K562 (cell line): ENCODE results near the gene RPS27. TPM values are rescaled to one million over a fixed set of nuclear protein-coding genes. Genes with fewer than 3 reads are reported as not detected.

ENCODE experiments used
- CSDE1 ChIP-seq, 2 experiments: fragments of 450-650 bp; IDR thresholded peaks; 2 replicates each; pipeline ENCODE4 v1.6.1; 2016; ENCODE audit warnings: mild to moderate bottlenecking in 1 of 2
- CXXC5 ChIP-seq: fragments of 250-450 bp; sonication (Bioruptor Pico); IDR thresholded peaks from 2 replicates; pipeline ENCODE4 v1.8.0; 2022; ENCODE audit warnings: inconsistent platforms, mild to moderate bottlenecking, moderate library complexity
- ELK1 ChIP-seq: sonication (generic); formaldehyde crosslinking; IDR thresholded peaks from 2 replicates; pipeline ENCODE4 v1.8.1; 2022; ENCODE audit warnings: missing genetic modification reagents
- FOS ChIP-seq: IDR thresholded peaks from 3 replicates; pipeline ENCODE4 v1.6.1; 2011; ENCODE audit not compliant: insufficient read length; ENCODE audit errors: extremely low read depth
- HCFC1 ChIP-seq: IDR thresholded peaks from 2 replicates; pipeline ENCODE4 v1.6.1; 2012; ENCODE audit warnings: low read depth, low read length, improper control_type of control experiment
- KDM2B ChIP-seq: fragments of 250-450 bp; sonication (Bioruptor Pico); IDR thresholded peaks from 2 replicates; pipeline ENCODE4 v1.8.0; 2021; ENCODE audit warnings: mild to moderate bottlenecking, moderate library complexity
- KLF6 ChIP-seq: fragments of 250-450 bp; sonication (Bioruptor Pico); IDR thresholded peaks from 2 replicates; pipeline ENCODE4 v1.4.0; 2020; ENCODE audit warnings: mild to moderate bottlenecking, moderate library complexity, borderline replicate concordance
- MAFK ChIP-seq: IDR thresholded peaks from 2 replicates; pipeline ENCODE4 v1.6.1; 2011; ENCODE audit warnings: low read length, improper control_type of control experiment
- MCM5 ChIP-seq: fragments of 450-650 bp; IDR thresholded peaks from 2 replicates; pipeline ENCODE4 v1.6.1; 2016; ENCODE audit warnings: low read depth
- RBFOX2 ChIP-seq: fragments of 200-400 bp; formaldehyde crosslinking; IDR thresholded peaks from 2 replicates; pipeline ENCODE4 v1.6.1; 2017; ENCODE audit warnings: low read depth, mild to moderate bottlenecking, low read length, moderate library complexity
- RFX1 ChIP-seq: fragments of 450-650 bp; IDR thresholded peaks from 2 replicates; pipeline ENCODE4 v1.6.1; 2016; ENCODE audit warnings: mild to moderate bottlenecking, moderate library complexity
- SMAD2 ChIP-seq: fragments of 150-350 bp; IDR thresholded peaks from 2 replicates; pipeline ENCODE4 v1.6.1; 2014; ENCODE audit warnings: low read depth, mild to moderate bottlenecking, low read length
- SMARCE1 ChIP-seq: fragments of 450-650 bp; IDR thresholded peaks from 2 replicates; pipeline ENCODE4 v1.7.1; 2016; ENCODE audit warnings: mild to moderate bottlenecking
- TARDBP ChIP-seq: fragments of 450-650 bp; IDR thresholded peaks from 2 replicates; pipeline ENCODE4 v1.6.1; 2016
- ZNF174 ChIP-seq: fragments of 250-450 bp; sonication (Bioruptor Pico); IDR thresholded peaks from 2 replicates; pipeline ENCODE4 v1.4.0; 2020; ENCODE audit warnings: mild to moderate bottlenecking
- ZNF408 ChIP-seq: fragments of 250-450 bp; sonication (Bioruptor Pico); IDR thresholded peaks from 2 replicates; pipeline ENCODE4 v1.4.0; 2020; ENCODE audit warnings: low read depth, mild to moderate bottlenecking, moderate library complexity
- ZNF431 ChIP-seq: sonication (generic); formaldehyde crosslinking; IDR thresholded peaks from 2 replicates; pipeline ENCODE4 v1.8.0; 2022; ENCODE audit warnings: mild to moderate bottlenecking, missing genetic modification reagents
- ZNF696 ChIP-seq: fragments of 250-450 bp; sonication (Bioruptor Pico); conservative IDR thresholded peaks from 2 replicates; pipeline ENCODE4 v1.4.0; 2020; ENCODE audit warnings: mild to moderate bottlenecking, moderate library complexity
- ZNF780A ChIP-seq: fragments of 250-450 bp; sonication (Bioruptor Pico); IDR thresholded peaks from 2 replicates; pipeline ENCODE4 v1.5.0; 2021; ENCODE audit warnings: mild to moderate bottlenecking
- ZSCAN29 ChIP-seq: fragments of 450-650 bp; IDR thresholded peaks from 2 replicates; pipeline ENCODE4 v1.6.1; 2017
- polyA plus RNA-seq, 8 experiments: library from polyadenylated mRNA; depleted of rRNA in 4 of 8; stranded (reverse) in 5 of 8; unstranded in 3 of 8; fragments of >200 nt; fragmentation: Nextera tagmentation in 2 of 8; fragmentation: Illumina TruSeq in 1 of 8; extraction: Ambion mirVana in 2 of 8; extraction: Trizol in 1 of 8; gene quantifications; 2 replicates each; pipeline versions ENCODE4 v1.2.1 to v1.2.3, GENCODE V29; 2011 to 2014; ENCODE audit warnings: inconsistent platforms in 1 of 8, missing spikeins in 1 of 8
- total RNA-seq, 7 experiments: library from RNA; depleted of rRNA in 6 of 7; stranded (reverse); fragments of >200 nt in 6 of 7; fragmentation: Illumina TruSeq in 2 of 7; extraction: Trizol in 2 of 7; gene quantifications; 2 replicates each; pipeline versions ENCODE4 v1.2.1 to v1.2.3, GENCODE V29; 2011 to 2021; ENCODE audit warnings: low replicate concordance in 1 of 7
- TF ChIP-seq, protein P1 (sequence below): fragments of 450-650 bp; formaldehyde crosslinking; IDR thresholded peaks from 2 replicates; pipeline ENCODE4 v1.4.0; 2022; ENCODE audit warnings: missing genetic modification characterization
- TF ChIP-seq, protein P2 (sequence below): sonication (generic); formaldehyde crosslinking; IDR thresholded peaks from 2 replicates; pipeline ENCODE4 v1.8.1; 2023; ENCODE audit warnings: mild to moderate bottlenecking, missing genetic modification reagents
- TF ChIP-seq, protein P3 (sequence below): sonication (generic); formaldehyde crosslinking; IDR thresholded peaks from 2 replicates; pipeline ENCODE4 v1.8.1; 2022; ENCODE audit warnings: missing genetic modification reagents
- TF ChIP-seq, protein P4 (sequence below): fragments of 250-450 bp; sonication (Bioruptor Pico); IDR thresholded peaks from 2 replicates; pipeline ENCODE4 v1.8.0; 2022; ENCODE audit warnings: moderate library complexity, mild to moderate bottlenecking, inconsistent platforms

The RPS27 gene
- total and polyA plus RNA-seq, 9 of the 15 experiments (the other 6 are each of a cell fraction or from before 2014, with no cell fraction given), result 2,091 to 9,377 (median 6,706) TPM

GRCh38 chr1:153963030-153963849, 27.3 kb upstream of the RPS27 start, which contains the start of gene SLC39A1 (continued):
- TF ChIP-seq, protein P1, sequence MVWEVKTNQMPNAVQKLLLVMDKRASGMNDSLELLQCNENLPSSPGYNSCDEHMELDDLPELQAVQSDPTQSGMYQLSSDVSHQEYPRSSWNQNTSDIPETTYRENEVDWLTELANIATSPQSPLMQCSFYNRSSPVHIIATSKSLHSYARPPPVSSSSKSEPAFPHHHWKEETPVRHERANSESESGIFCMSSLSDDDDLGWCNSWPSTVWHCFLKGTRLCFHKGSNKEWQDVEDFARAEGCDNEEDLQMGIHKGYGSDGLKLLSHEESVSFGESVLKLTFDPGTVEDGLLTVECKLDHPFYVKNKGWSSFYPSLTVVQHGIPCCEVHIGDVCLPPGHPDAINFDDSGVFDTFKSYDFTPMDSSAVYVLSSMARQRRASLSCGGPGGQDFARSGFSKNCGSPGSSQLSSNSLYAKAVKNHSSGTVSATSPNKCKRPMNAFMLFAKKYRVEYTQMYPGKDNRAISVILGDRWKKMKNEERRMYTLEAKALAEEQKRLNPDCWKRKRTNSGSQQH, result no peak
- TF ChIP-seq TARDBP, result peak; percentile 67; the same call in 1 of the 2 replicates
- TF ChIP-seq ELK1 (CRISPR knock-in tag), result no peak
- no peak for TF ChIP-seq ZSCAN29
- peak; percentile 9; the same call in 1 of the 2 replicates for TF ChIP-seq HCFC1
- TF ChIP-seq SMAD2, result no peak
- peak; percentile 74 for TF ChIP-seq FOS
- TF ChIP-seq, protein P2, sequence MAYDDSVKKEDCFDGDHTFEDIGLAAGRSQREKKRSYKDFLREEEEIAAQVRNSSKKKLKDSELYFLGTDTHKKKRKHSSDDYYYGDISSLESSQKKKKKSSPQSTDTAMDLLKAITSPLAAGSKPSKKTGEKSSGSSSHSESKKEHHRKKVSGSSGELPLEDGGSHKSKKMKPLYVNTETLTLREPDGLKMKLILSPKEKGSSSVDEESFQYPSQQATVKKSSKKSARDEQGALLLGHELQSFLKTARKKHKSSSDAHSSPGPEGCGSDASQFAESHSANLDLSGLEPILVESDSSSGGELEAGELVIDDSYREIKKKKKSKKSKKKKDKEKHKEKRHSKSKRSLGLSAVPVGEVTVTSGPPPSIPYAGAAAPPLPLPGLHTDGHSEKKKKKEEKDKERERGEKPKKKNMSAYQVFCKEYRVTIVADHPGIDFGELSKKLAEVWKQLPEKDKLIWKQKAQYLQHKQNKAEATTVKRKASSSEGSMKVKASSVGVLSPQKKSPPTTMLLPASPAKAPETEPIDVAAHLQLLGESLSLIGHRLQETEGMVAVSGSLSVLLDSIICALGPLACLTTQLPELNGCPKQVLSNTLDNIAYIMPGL, result no peak
- no peak for TF ChIP-seq ZNF174 (CRISPR knock-in tag)
- no peak for TF ChIP-seq CSDE1 (IDR thresholded peaks at IDR 0.05)
- no peak for TF ChIP-seq KLF6 (CRISPR knock-in tag)
- TF ChIP-seq SMARCE1, result no peak
- TF ChIP-seq MCM5, result no peak
- TF ChIP-seq CXXC5, result peak; percentile 62; the same call in 1 of the 2 replicates
- TF ChIP-seq RFX1, result no peak
- no peak for TF ChIP-seq MAFK
- TF ChIP-seq, protein P3, sequence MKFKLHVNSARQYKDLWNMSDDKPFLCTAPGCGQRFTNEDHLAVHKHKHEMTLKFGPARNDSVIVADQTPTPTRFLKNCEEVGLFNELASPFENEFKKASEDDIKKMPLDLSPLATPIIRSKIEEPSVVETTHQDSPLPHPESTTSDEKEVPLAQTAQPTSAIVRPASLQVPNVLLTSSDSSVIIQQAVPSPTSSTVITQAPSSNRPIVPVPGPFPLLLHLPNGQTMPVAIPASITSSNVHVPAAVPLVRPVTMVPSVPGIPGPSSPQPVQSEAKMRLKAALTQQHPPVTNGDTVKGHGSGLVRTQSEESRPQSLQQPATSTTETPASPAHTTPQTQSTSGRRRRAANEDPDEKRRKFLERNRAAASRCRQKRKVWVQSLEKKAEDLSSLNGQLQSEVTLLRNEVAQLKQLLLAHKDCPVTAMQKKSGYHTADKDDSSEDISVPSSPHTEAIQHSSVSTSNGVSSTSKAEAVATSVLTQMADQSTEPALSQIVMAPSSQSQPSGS (CRISPR knock-in tag), result no peak; the same call in 1 of the 2 replicates
- TF ChIP-seq RBFOX2, result peak; percentile 87
- no peak for TF ChIP-seq ZNF696 (CRISPR knock-in tag)
- TF ChIP-seq ZNF431 (CRISPR knock-in tag), result no peak
- TF ChIP-seq, protein P4, sequence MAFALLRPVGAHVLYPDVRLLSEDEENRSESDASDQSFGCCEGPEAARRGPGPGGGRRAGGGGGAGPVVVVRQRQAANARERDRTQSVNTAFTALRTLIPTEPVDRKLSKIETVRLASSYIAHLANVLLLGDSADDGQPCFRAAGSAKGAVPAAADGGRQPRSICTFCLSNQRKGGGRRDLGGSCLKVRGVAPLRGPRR (CRISPR knock-in tag), result no peak
- TF ChIP-seq ZNF408 (CRISPR knock-in tag), result no peak
- TF ChIP-seq KDM2B, result no peak
- no peak for TF ChIP-seq ZNF780A
